Caco-2 (cell line): ENCODE measurements around the gene POLA1. TPM values are rescaled to one million over a fixed set of nuclear protein-coding genes. Genes with fewer than 3 reads are reported as not detected.

Source experiments
- BruUV-seq: library from RNA; stranded (reverse); fragments of 400-500 nt; replicated peaks from 2 replicates; lab custom pipeline; 2021; lab: Mats Ljungman, UMichigan
- CTCF ChIA-PET: fragments of 300-600 bp; sonication (Branson Sonifier 250); formaldehyde crosslinking; loops from one replicate; lab custom pipeline; 2022; ENCODE audit warnings: antibody characterized with exemption; lab: Charles Lee
- POLR2A ChIA-PET: fragments of 300-600 bp; sonication (Branson Sonifier 250); formaldehyde crosslinking; loops from one replicate; lab custom pipeline; 2022; ENCODE audit warnings: antibody characterized with exemption; lab: Charles Lee
- DNase-seq, 2 experiments: peaks; one replicate each; pipeline versions ENCODE4 v3.0.0 to v3.0.0-alpha.2; 2020 to 2022
- H3K27me3 ChIP-seq: replicated peaks from 2 replicates; pipeline ENCODE4 v1.6.0; 2011; ENCODE audit warnings: low read length; ENCODE audit not compliant: control insufficient read depth, insufficient read depth
- H3K36me3 ChIP-seq: 2 replicates; pipeline ENCODE4 v1.5.1; 2011; ENCODE audit warnings: low read length; ENCODE audit not compliant: control insufficient read depth, insufficient read depth
- H3K4me1 ChIP-seq: fragments of 250-450 bp; sonication (Bioruptor Pico); 2 replicates; pipeline ENCODE4 v1.5.1; 2020; ENCODE audit warnings: mild to moderate bottlenecking
- H3K4me3 ChIP-seq: 2 replicates; pipeline ENCODE4 v1.5.1; 2011; ENCODE audit warnings: low read depth, mild to moderate bottlenecking, control low read depth, low read length
- H3K9me3 ChIP-seq: fragments of 250-450 bp; sonication (Bioruptor Pico); 2 replicates; pipeline ENCODE4 v1.5.1; 2020; ENCODE audit warnings: mild to moderate bottlenecking, moderate library complexity
- H3K27ac Mint-ChIP-seq: one replicate; pipeline ENCODE4 v1.8.0; 2022; ENCODE audit warnings: mixed read lengths; ENCODE audit not compliant: unreplicated experiment
- H3K27me3 Mint-ChIP-seq: one replicate; pipeline ENCODE4 v1.8.0; 2022; ENCODE audit warnings: mixed read lengths; ENCODE audit not compliant: insufficient read depth, unreplicated experiment
- H3K36me3 Mint-ChIP-seq: one replicate; pipeline ENCODE4 v1.8.0; 2022; ENCODE audit warnings: mild to moderate bottlenecking, mixed read lengths; ENCODE audit not compliant: insufficient read depth, unreplicated experiment
- H3K4me1 Mint-ChIP-seq: one replicate; pipeline ENCODE4 v1.8.0; 2022; ENCODE audit warnings: low read depth, mixed read lengths; ENCODE audit not compliant: unreplicated experiment
- H3K4me3 Mint-ChIP-seq: one replicate; pipeline ENCODE4 v1.8.0; 2022; ENCODE audit warnings: mild to moderate bottlenecking, moderate library complexity, mixed read lengths; ENCODE audit not compliant: unreplicated experiment
- H3K9me3 Mint-ChIP-seq: one replicate; pipeline ENCODE4 v1.8.0; 2022; ENCODE audit warnings: mixed read lengths; ENCODE audit not compliant: unreplicated experiment
- CTCF ChIP-seq, 2 experiments: fragments of 200-600 bp in 1 of 2; IDR thresholded peaks; 1 replicate in 1 of 2; 2 replicates in 1 of 2; pipeline versions ENCODE4 v1.5.1 to v1.8.0; 2011 to 2022; ENCODE audit warnings: antibody characterized with exemption in 1 of 2, control low read depth in 1 of 2, inconsistent platforms in 1 of 2, low read depth in 1 of 2, low read length in 1 of 2, mild to moderate bottlenecking in 1 of 2, moderate library complexity in 1 of 2; ENCODE audit not compliant: insufficient read depth in 1 of 2, severe bottlenecking in 1 of 2, unreplicated experiment in 1 of 2
- intact Hi-C: fragments of 100-400 bp; cut with micrococcal nuclease; formaldehyde crosslinking; loops from one replicate; pipeline ENCODE4 v1.10.0; 2022; ENCODE audit not compliant: unreplicated experiment
- total RNA-seq: library from RNA; stranded (reverse); gene quantifications from 2 replicates; pipeline ENCODE4 v1.2.3, GENCODE V29; 2022

The POLA1 gene
- total RNA-seq, 1 experiment from 2014 or later, result 23.5 TPM

DNA sequence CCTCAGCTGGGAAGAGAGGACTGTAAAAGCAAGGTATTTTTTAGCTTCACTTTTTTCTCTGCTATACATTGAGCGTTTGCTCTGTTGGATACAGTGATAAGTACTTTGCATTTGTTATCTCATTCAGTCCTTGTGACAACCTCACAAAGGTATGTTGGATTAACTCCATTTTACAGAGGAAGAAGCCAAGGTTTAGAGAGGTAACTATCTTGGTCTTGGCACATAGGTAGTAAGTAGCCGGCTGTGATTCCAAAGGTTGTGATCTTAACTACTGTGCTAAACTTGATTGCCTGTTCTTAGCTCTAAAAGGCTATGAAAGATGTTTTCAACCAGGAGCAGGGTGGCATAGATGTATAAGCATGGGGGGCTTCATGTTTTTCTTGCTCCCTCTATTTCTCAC is 134.4 kb downstream of the POLA1 start:
- Histone ChIP-seq H3K4me3 (no peak overlapping the region), H3K4me1 (no peaks in the 10 kb centered on the region), H3K9me3 (no peaks in the 10 kb centered on the region), H3K27me3 (no peaks in the 10 kb centered on the region), H3K36me3 (no peaks in the 10 kb centered on the region)
- POLR2A ChIA-PET, result no interaction called here
- Mint-ChIP-seq H3K9me3 (no peaks in the 10 kb centered on the region), H3K4me1 (peaks cover 7% of the 10 kb centered on the region), H3K27ac (no peak overlapping the region), H3K36me3 (peaks cover 42% of the 10 kb centered on the region), H3K4me3 (no peak overlapping the region), H3K27me3 (no peaks in the 10 kb centered on the region)
- DNase-seq, result no peak
- CTCF ChIA-PET, result no interaction called here
- no TSS peak for BruUV-seq
- no peak for TF ChIP-seq CTCF (IDR thresholded peaks at IDR 0.05; ENCODE audit: insufficient read depth in 1 of 2, low read depth in 1 of 2, low read length in 1 of 2, severe bottlenecking in 1 of 2, unreplicated experiment in 1 of 2)
- intact Hi-C loops, result no loop called here

DNA sequence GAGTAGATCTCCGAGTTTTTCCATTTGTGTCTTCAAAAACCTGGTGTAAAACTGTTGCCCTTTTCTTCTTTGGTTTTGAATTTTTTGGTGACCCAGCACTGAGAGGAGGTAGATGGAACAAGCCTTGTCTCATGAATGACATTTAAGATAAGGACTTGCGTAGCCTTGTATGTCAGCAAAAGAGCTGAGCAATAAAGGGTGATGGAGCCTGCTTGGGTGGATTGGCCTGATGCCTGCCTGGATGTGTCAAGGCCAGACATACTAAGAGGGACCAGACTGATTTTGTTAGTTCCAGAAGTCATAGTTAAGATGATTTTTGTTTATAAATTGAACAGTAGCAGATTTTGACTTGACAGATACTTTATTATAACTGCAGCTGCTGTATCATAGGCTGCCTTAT is 134.9 kb downstream of the POLA1 start:
- Mint-ChIP-seq H3K36me3 (peaks cover 40% of the 10 kb centered on the region), H3K27ac (no peak overlapping the region), H3K4me3 (no peak overlapping the region), H3K9me3 (no peaks in the 10 kb centered on the region), H3K4me1 (peaks cover 7% of the 10 kb centered on the region), H3K27me3 (no peaks in the 10 kb centered on the region)
- Histone ChIP-seq H3K36me3 (no peaks in the 10 kb centered on the region), H3K27me3 (no peaks in the 10 kb centered on the region), H3K4me3 (no peak overlapping the region), H3K4me1 (no peaks in the 10 kb centered on the region), H3K9me3 (no peaks in the 10 kb centered on the region)
- DNase-seq, result no peak
- no TSS peak for BruUV-seq
- intact Hi-C loops, result no loop called here
- ChIA-PET CTCF (no interaction called here), POLR2A (no interaction called here)
- TF ChIP-seq CTCF (IDR thresholded peaks at IDR 0.05; ENCODE audit: insufficient read depth in 1 of 2, low read depth in 1 of 2, low read length in 1 of 2, severe bottlenecking in 1 of 2, unreplicated experiment in 1 of 2), result no peak

GRCh38 chrX:24833695-24834094 is 140.0 kb downstream of the POLA1 start:
- CTCF ChIA-PET, result no interaction called here
- no peaks in the 10 kb centered on the region for H3K36me3 ChIP-seq
- BruUV-seq, result no TSS peak
- H3K4me1 Mint-ChIP-seq, result no peaks in the 10 kb centered on the region
- H3K9me3 Mint-ChIP-seq, result no peaks in the 10 kb centered on the region
- H3K36me3 Mint-ChIP-seq, result peaks cover 16% of the 10 kb centered on the region
- no peak for TF ChIP-seq CTCF (IDR thresholded peaks at IDR 0.05; ENCODE audit: insufficient read depth in 1 of 2, low read depth in 1 of 2, low read length in 1 of 2, severe bottlenecking in 1 of 2, unreplicated experiment in 1 of 2)
- no peaks in the 10 kb centered on the region for H3K4me1 ChIP-seq
- POLR2A ChIA-PET, result no interaction called here
- no peak overlapping the region for H3K27ac Mint-ChIP-seq
- no peaks in the 10 kb centered on the region for H3K9me3 ChIP-seq
- intact Hi-C loops, result no loop called here
- no peaks in the 10 kb centered on the region for H3K27me3 ChIP-seq
- DNase-seq, result no peak
- H3K4me3 Mint-ChIP-seq, result no peak overlapping the region
- no peak overlapping the region for H3K4me3 ChIP-seq
- no peaks in the 10 kb centered on the region for H3K27me3 Mint-ChIP-seq
